Hematopoietic multipotent progenitor cell treated with erythropoietin and hydrocortisone succinate and interleukin-3 and kit ligand, for 8 days (in vitro differentiated cells): ENCODE measurements around the gene PNPLA3.
A peak's percentile ranks its signal among the peaks of the same experiment; 100 is the strongest.

Experiments
- DNase-seq: peaks from one replicate; pipeline ENCODE4 v3.0.0-alpha.2; 2015

Gene PNPLA3

GRCh38 chr22:43925433-43926348 is 2.1 kb downstream of the PNPLA3 start:
- no peak for DNase-seq

GRCh38 chr22:43926349-43926710 is 2.7 kb downstream of the PNPLA3 start:
- no peak for DNase-seq

- no peak for DNase-seq
Measured at GRCh38 chr22:43928468-43928867, 4.9 kb downstream of the PNPLA3 start.

- DNase-seq, result no peak
Measured at GRCh38 chr22:43928908-43929307, 5.3 kb downstream of the PNPLA3 start.

- DNase-seq, result no peak
Measured at GRCh38 chr22:43931771-43932170, 8.2 kb downstream of the PNPLA3 start.

- DNase-seq, result no peak
Measured at GRCh38 chr22:43941449-43941848, 17.8 kb downstream of the PNPLA3 start.

- DNase-seq, result no peak
Measured at GRCh38 chr22:43944670-43945430, 21.2 kb downstream of the PNPLA3 start.

- peak; percentile 87 for DNase-seq
Measured at GRCh38 chr22:43945632-43946383, 22.2 kb downstream of the PNPLA3 start.

GRCh38 chr22:43946384-43946667 is 22.7 kb downstream of the PNPLA3 start:
- DNase-seq, result peak; percentile 28

GRCh38 chr22:43948836-43949406 is 25.3 kb downstream of the PNPLA3 start:
- DNase-seq, result no peak

- DNase-seq, result no peak
Measured at GRCh38 chr22:43951391-43951790, 27.8 kb downstream of the PNPLA3 start.

GRCh38 chr22:43951966-43952365 is 28.4 kb downstream of the PNPLA3 start:
- no peak for DNase-seq

GRCh38 chr22:43953988-43954785 is 30.6 kb downstream of the PNPLA3 start:
- peak; percentile 37 for DNase-seq

GRCh38 chr22:43955040-43955882 is 31.7 kb downstream of the PNPLA3 start, which contains the start of gene SAMM50:
Gene SAMM50 (plus strand): TSS chr22:43955442. CDS start chr22:43955578, 136 bp downstream.
- peak; percentile 94 for DNase-seq

GRCh38 chr22:43955883-43956782 is 32.5 kb downstream of the PNPLA3 start:
- peak; percentile 36 for DNase-seq

- no peak for DNase-seq
Measured at GRCh38 chr22:43956805-43957463, 33.3 kb downstream of the PNPLA3 start.

- no peak for DNase-seq
Measured at GRCh38 chr22:43957871-43958270, 34.3 kb downstream of the PNPLA3 start.

- DNase-seq, result no peak
Measured at GRCh38 chr22:43964314-43964857, 40.8 kb downstream of the PNPLA3 start.

- DNase-seq, result no peak
Measured at GRCh38 chr22:43967069-43967468, 43.5 kb downstream of the PNPLA3 start.
